Measurements from ENCODE around the gene NOBOX.

GRCh38 chr7:144415858-144416257, 12.4 kb upstream of the NOBOX start:
- TF ChIP-seq CTCF (conservative IDR thresholded peaks at IDR 0.05; ENCODE audit: low read depth, low read length) = no peak
- no peak for TF ChIP-seq EZH2 (IDR thresholded peaks at IDR 0.05; ENCODE audit: borderline replicate concordance, low read depth, low read length, poor library complexity, severe bottlenecking)
